Skeletal muscle satellite cell (primary cell): ENCODE data around the gene TMEM190.

Experiments
- H3K27me3 ChIP-seq: 2 replicates; pipeline ENCODE4 v1.7.0; 2013; ENCODE audit warnings: low read length; ENCODE audit not compliant: control insufficient read depth, insufficient read depth
- H3K36me3 ChIP-seq: 2 replicates; pipeline ENCODE4 v1.7.0; 2013; ENCODE audit warnings: mild to moderate bottlenecking, control low read depth, low read length; ENCODE audit not compliant: insufficient read depth
- H3K4me1 ChIP-seq: 2 replicates; pipeline ENCODE4 v1.7.0; 2013; ENCODE audit warnings: low read length; ENCODE audit not compliant: control insufficient read depth, insufficient read depth
- H3K4me2 ChIP-seq: 2 replicates; pipeline ENCODE4 v1.7.0; 2013; ENCODE audit warnings: mild to moderate bottlenecking, low read length
- H3K4me3 ChIP-seq: 2 replicates; pipeline ENCODE4 v1.7.0; 2013; ENCODE audit warnings: low read length
- H3K9ac ChIP-seq: 2 replicates; pipeline ENCODE4 v1.7.0; 2013; ENCODE audit warnings: mild to moderate bottlenecking, low read depth, low read length, moderate library complexity
- H3K9me3 ChIP-seq: replicated peaks from 2 replicates; pipeline ENCODE4 v1.7.0; 2013; ENCODE audit warnings: mild to moderate bottlenecking, control low read depth, low read length

Gene TMEM190

GRCh38 chr19:55353803-55354697 lies 22.6 kb upstream of the TMEM190 start:
- H3K9ac ChIP-seq: peak overlapping the region; percentile 45

DNA sequence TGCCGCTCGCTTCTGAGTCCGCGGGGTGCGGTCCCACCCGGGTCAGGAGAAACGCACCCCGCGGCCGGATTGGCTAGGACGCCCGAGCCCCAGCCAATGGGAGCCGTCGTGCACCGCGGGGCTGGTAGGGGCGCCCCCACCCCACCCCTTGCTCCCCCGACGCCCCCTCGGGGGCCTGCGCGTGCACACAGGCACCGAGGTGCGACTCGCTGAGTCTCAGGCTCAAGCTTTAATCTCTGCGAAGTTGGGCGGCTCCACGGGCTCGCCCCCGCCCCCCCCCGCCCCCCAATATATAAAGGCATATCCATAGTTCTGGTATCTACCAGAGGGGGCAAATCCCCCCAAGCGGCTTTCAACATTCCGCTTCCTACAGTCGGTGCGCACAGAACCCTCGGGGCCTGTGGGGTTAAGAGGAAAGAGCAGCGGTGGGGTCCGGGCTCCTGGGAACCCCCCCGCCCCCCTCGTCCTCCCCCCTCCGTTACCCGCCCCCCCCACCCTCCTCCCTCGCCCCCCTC lies 21.9 kb upstream of the TMEM190 start, which contains the start of gene COX6B2:
Gene COX6B2 (minus strand): TSS at position 22 of the 515 bp plus-strand sequence. CDS start 198 bp downstream, outside the sequence.
- Histone ChIP-seq H3K4me1 (peaks cover 5% of the 10 kb centered on the region), H3K36me3 (no peaks in the 10 kb centered on the region), H3K4me2 (peak within 1 kb of the TSS; percentile 89), H3K9ac (peak within 1 kb of the TSS; percentile 45), H3K4me3 (peak within 1 kb of the TSS; percentile 68), H3K9me3 (no peaks in the 10 kb centered on the region), H3K27me3 (peaks cover 65% of the 10 kb centered on the region)

More at GRCh38 chr19:55353803-55354697, 22.6 kb upstream of the TMEM190 start:
- Histone ChIP-seq H3K4me3 (peak overlapping the region; percentile 68), H3K9me3 (no peaks in the 10 kb centered on the region), H3K4me2 (peak overlapping the region; percentile 89), H3K4me1 (peaks cover 5% of the 10 kb centered on the region), H3K36me3 (no peaks in the 10 kb centered on the region), H3K27me3 (peaks cover 65% of the 10 kb centered on the region)

- no peak overlapping the region for H3K4me3 ChIP-seq
Measured at GRCh38 chr19:55355213-55355821, 21.3 kb upstream of the TMEM190 start.

DNA sequence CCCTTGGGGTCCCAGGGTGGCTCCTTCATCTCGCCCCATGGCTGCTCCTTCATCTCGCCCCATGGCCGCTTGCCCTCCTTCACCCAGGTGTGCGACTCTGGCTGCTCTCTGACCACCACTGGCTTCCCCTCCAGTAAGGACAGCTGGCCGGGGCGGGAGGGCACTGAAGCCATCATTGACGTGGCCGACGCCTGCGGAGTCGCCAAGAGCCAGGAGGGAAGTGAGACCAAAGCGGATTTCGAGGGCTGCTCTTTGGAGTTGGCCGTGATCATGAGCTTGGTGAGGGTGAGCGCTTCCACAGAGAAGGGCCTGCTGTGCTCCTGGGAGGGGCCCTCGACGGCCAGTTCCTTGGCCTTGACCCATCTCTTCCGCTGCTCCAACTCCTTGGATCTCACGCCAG lies 18.1 kb upstream of the TMEM190 start:
- no peak overlapping the region for H3K9ac ChIP-seq
- no peaks in the 10 kb centered on the region for H3K9me3 ChIP-seq
- H3K4me3 ChIP-seq: no peak overlapping the region
- peaks cover 38% of the 10 kb centered on the region for H3K27me3 ChIP-seq
- H3K36me3 ChIP-seq: no peaks in the 10 kb centered on the region
- no peak overlapping the region for H3K4me2 ChIP-seq
- H3K4me1 ChIP-seq: peaks cover 3% of the 10 kb centered on the region

More at GRCh38 chr19:55355213-55355821, 21.3 kb upstream of the TMEM190 start:
- peaks cover 65% of the 10 kb centered on the region for H3K27me3 ChIP-seq
- H3K36me3 ChIP-seq: no peaks in the 10 kb centered on the region
- no peak overlapping the region for H3K9ac ChIP-seq
- peaks cover 5% of the 10 kb centered on the region for H3K4me1 ChIP-seq
- no peaks in the 10 kb centered on the region for H3K9me3 ChIP-seq
- H3K4me2 ChIP-seq: no peak overlapping the region

GRCh38 chr19:55358943-55359908 lies 17.4 kb upstream of the TMEM190 start:
- Histone ChIP-seq H3K4me3 (no peak overlapping the region), H3K9me3 (no peaks in the 10 kb centered on the region), H3K36me3 (no peaks in the 10 kb centered on the region), H3K4me1 (peaks cover 3% of the 10 kb centered on the region), H3K27me3 (peaks cover 34% of the 10 kb centered on the region), H3K9ac (no peak overlapping the region), H3K4me2 (no peak overlapping the region)

- peaks cover 7% of the 10 kb centered on the region for H3K4me1 ChIP-seq
- H3K27me3 ChIP-seq: peaks cover 24% of the 10 kb centered on the region
- H3K9ac ChIP-seq: no peak overlapping the region
- H3K4me3 ChIP-seq: no peak overlapping the region
- H3K9me3 ChIP-seq: no peaks in the 10 kb centered on the region
- H3K4me2 ChIP-seq: no peak overlapping the region
- no peaks in the 10 kb centered on the region for H3K36me3 ChIP-seq
Measured at GRCh38 chr19:55360902-55361301, 15.7 kb upstream of the TMEM190 start.

GRCh38 chr19:55362174-55362989 lies 14.2 kb upstream of the TMEM190 start:
- H3K9ac ChIP-seq: no peak overlapping the region

GRCh38 chr19:55362990-55363716 lies 13.5 kb upstream of the TMEM190 start, which contains the start of gene GARIN5B:
TSS of gene GARIN5B (minus strand) at chr19:55363260. CDS start at chr19:55363066, 194 bp downstream.
- no peak within 1 kb of the TSS for H3K4me3 ChIP-seq
- H3K4me1 ChIP-seq: peaks cover 7% of the 10 kb centered on the region
- H3K9me3 ChIP-seq: no peaks in the 10 kb centered on the region
- H3K27me3 ChIP-seq: peaks cover 6% of the 10 kb centered on the region
- no peaks in the 10 kb centered on the region for H3K36me3 ChIP-seq
- no peak within 1 kb of the TSS for H3K9ac ChIP-seq
- no peak within 1 kb of the TSS for H3K4me2 ChIP-seq

More at GRCh38 chr19:55362174-55362989, 14.2 kb upstream of the TMEM190 start:
- no peak overlapping the region for H3K4me3 ChIP-seq
- peaks cover 10% of the 10 kb centered on the region for H3K27me3 ChIP-seq
- no peaks in the 10 kb centered on the region for H3K9me3 ChIP-seq
- no peak overlapping the region for H3K4me2 ChIP-seq
- no peaks in the 10 kb centered on the region for H3K36me3 ChIP-seq
- H3K4me1 ChIP-seq: peaks cover 7% of the 10 kb centered on the region

- H3K36me3 ChIP-seq: no peaks in the 10 kb centered on the region
- H3K27me3 ChIP-seq: no peaks in the 10 kb centered on the region
- no peak overlapping the region for H3K4me3 ChIP-seq
- H3K9ac ChIP-seq: no peak overlapping the region
- H3K4me2 ChIP-seq: no peak overlapping the region
- H3K4me1 ChIP-seq: peaks cover 22% of the 10 kb centered on the region
- H3K9me3 ChIP-seq: no peaks in the 10 kb centered on the region
Measured at GRCh38 chr19:55365245-55365644, 11.4 kb upstream of the TMEM190 start.

GRCh38 chr19:55365964-55366363 lies 10.7 kb upstream of the TMEM190 start:
- H3K4me1 ChIP-seq: peaks cover 28% of the 10 kb centered on the region
- no peaks in the 10 kb centered on the region for H3K36me3 ChIP-seq
- H3K9me3 ChIP-seq: no peaks in the 10 kb centered on the region
- H3K9ac ChIP-seq: no peak overlapping the region
- no peak overlapping the region for H3K4me2 ChIP-seq
- H3K27me3 ChIP-seq: no peaks in the 10 kb centered on the region
- H3K4me3 ChIP-seq: no peak overlapping the region
